ENCODE data around the gene IMPACT. TPM values are rescaled to one million over a fixed set of nuclear protein-coding genes. Genes with fewer than 3 reads are reported as not detected.

IMPACT gene
- total RNA-seq, 1 experiment from 2014 or later, result 36.2 TPM

DNA sequence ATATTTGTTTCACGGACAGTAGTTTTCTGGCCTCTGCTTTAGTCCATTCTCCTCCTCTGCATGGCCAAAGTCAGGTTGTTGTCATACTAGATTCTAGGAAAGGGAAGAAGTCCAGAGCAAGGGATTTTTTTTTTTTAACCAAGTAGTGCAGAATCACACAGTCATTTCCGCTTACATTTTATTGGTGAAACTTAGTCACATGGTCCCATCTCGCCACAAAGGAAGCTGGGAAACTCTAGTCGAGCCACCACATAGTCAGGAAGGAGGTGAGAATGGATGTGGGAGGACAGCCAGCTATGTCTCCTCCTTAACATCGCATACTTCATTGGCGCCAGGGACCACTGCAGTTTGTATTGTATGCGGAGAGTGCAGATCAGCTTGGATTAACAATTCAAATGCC, 44.3 kb downstream of the IMPACT start:
- no peak for DNase-seq (ENCODE audit: low read depth, low spot score)
- TF ChIP-seq REST (IDR thresholded peaks at IDR 0.05; ENCODE audit: insufficient read depth in 1 of 2, low read depth in 2 of 2, low read length in 1 of 2), result no peak
- TF ChIP-seq, protein P1, sequence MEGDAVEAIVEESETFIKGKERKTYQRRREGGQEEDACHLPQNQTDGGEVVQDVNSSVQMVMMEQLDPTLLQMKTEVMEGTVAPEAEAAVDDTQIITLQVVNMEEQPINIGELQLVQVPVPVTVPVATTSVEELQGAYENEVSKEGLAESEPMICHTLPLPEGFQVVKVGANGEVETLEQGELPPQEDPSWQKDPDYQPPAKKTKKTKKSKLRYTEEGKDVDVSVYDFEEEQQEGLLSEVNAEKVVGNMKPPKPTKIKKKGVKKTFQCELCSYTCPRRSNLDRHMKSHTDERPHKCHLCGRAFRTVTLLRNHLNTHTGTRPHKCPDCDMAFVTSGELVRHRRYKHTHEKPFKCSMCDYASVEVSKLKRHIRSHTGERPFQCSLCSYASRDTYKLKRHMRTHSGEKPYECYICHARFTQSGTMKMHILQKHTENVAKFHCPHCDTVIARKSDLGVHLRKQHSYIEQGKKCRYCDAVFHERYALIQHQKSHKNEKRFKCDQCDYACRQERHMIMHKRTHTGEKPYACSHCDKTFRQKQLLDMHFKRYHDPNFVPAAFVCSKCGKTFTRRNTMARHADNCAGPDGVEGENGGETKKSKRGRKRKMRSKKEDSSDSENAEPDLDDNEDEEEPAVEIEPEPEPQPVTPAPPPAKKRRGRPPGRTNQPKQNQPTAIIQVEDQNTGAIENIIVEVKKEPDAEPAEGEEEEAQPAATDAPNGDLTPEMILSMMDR (IDR thresholded peaks at IDR 0.05), result no peak
- no peak for TF ChIP-seq TCF7L2 (IDR thresholded peaks at IDR 0.05; ENCODE audit: low read depth, low read length)
- no peak for TF ChIP-seq SIN3A (IDR thresholded peaks at IDR 0.05; ENCODE audit: borderline replicate concordance, insufficient read depth, low read depth, low read length)
- no peak for TF ChIP-seq POLR2AphosphoS5 (IDR thresholded peaks at IDR 0.05; ENCODE audit: low read depth, low read length)
- intact Hi-C loops (cut with micrococcal nuclease; ENCODE audit: unreplicated experiment), result no loop called here
- POLR2A ChIA-PET, result no interaction called here
- H3K27ac ChIP-seq (ENCODE audit: low read length), result no peak overlapping the region
- no TSS peak for BruUV-seq (replicated peaks)
- no peaks in the 10 kb centered on the region for H3K27me3 ChIP-seq (ENCODE audit: control insufficient read depth, insufficient read depth, low read length)
- ATAC-seq, result no peak
- in situ Hi-C loops (cut with HindIII; ENCODE audit: low pct_unique_long_range_greater_than_20kb, low sequenced_read_pairs), result no loop called here
- no peak overlapping the region for H3K4me3 ChIP-seq (ENCODE audit: low read depth in 2 of 2, low read length in 2 of 2)
- no peaks in the 10 kb centered on the region for H3K9me3 ChIP-seq (ENCODE audit: control insufficient read depth, insufficient read depth, low read depth, low read length)
- H3K36me3 ChIP-seq (ENCODE audit: control insufficient read depth, insufficient read depth, low read length), result no peaks in the 10 kb centered on the region
- CTCF ChIA-PET, result no interaction called here
- H3K4me1 ChIP-seq (ENCODE audit: control insufficient read depth, insufficient read depth, low read length), result no peaks in the 10 kb centered on the region

GRCh38 chr18:24472591-24472990, 46.1 kb downstream of the IMPACT start:
- ChIA-PET POLR2A (no interaction called here), CTCF (no interaction called here)
- Histone ChIP-seq H3K9me3 (ENCODE audit: control insufficient read depth, insufficient read depth, low read depth, low read length) (no peaks in the 10 kb centered on the region), H3K27ac (ENCODE audit: low read length) (no peak overlapping the region), H3K4me3 (ENCODE audit: low read depth in 2 of 2, low read length in 2 of 2) (no peak overlapping the region), H3K27me3 (ENCODE audit: control insufficient read depth, insufficient read depth, low read length) (no peaks in the 10 kb centered on the region), H3K36me3 (ENCODE audit: control insufficient read depth, insufficient read depth, low read length) (no peaks in the 10 kb centered on the region), H3K4me1 (ENCODE audit: control insufficient read depth, insufficient read depth, low read length) (no peaks in the 10 kb centered on the region)
- intact Hi-C loops (cut with micrococcal nuclease; ENCODE audit: unreplicated experiment) (no loop called here), in situ Hi-C loops (cut with HindIII; ENCODE audit: low pct_unique_long_range_greater_than_20kb, low sequenced_read_pairs) (no loop called here)
- BruUV-seq (replicated peaks), result no TSS peak
- no peak for ATAC-seq
- no peak for DNase-seq (ENCODE audit: low read depth, low spot score)
- TF ChIP-seq POLR2AphosphoS5 (IDR thresholded peaks at IDR 0.05; ENCODE audit: low read depth, low read length), result no peak
- TF ChIP-seq SIN3A (IDR thresholded peaks at IDR 0.05; ENCODE audit: borderline replicate concordance, insufficient read depth, low read depth, low read length), result no peak
- TF ChIP-seq TCF7L2 (IDR thresholded peaks at IDR 0.05; ENCODE audit: low read depth, low read length), result no peak
- TF ChIP-seq REST (IDR thresholded peaks at IDR 0.05; ENCODE audit: insufficient read depth in 1 of 2, low read depth in 2 of 2, low read length in 1 of 2), result no peak
- TF ChIP-seq, protein P1 (IDR thresholded peaks at IDR 0.05), result no peak

Data from Panc1 (cell line).